ENCODE data around the gene IRF2BPL. TPM values are rescaled to one million over a fixed set of nuclear protein-coding genes. Genes with fewer than 3 reads are reported as not detected.

Gene IRF2BPL
- total RNA-seq, 1 donor from 2014 or later = 70.9 TPM

DNA sequence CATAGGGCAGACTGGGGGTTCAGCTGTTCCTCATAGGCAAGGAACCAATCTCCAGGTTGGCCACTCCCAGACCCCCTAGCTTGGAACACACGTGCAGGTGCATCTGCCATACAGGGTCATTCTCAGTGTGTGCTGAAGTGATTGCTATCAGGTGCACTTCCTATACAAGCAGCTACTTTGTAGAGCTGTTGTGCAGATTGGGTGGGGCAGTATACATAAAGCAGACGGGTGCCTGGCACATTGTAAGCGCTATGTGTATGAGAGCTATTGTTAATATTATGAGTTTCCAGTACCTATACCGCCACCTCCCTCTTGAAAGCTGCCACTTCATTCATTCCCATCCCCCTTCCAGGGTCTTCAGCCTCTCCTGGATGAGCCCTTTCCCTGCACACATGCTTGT is 17.3 kb downstream of the IRF2BPL start:
- no peak for DNase-seq (ENCODE audit: low spot score)

DNA sequence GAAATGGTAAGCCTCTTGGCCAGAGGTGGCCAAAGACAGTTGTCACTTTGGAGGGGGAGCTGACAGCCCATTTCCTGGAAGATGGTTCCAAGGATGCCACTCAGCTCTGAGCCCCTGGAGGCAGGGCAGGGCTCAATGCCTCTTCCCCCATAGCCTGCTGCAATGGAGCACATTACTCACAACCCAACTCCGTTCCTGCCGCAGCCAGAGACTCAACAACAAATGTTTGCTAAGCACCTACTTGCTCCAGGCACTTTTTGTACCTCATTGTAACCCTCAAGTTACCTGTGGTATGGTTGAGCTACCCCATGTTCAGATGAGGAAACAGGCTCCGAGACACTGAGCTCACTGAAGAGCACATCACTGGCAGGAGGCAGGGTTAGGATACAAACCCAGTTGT is 19.5 kb downstream of the IRF2BPL start:
- DNase-seq (ENCODE audit: low spot score) = no peak

DNA sequence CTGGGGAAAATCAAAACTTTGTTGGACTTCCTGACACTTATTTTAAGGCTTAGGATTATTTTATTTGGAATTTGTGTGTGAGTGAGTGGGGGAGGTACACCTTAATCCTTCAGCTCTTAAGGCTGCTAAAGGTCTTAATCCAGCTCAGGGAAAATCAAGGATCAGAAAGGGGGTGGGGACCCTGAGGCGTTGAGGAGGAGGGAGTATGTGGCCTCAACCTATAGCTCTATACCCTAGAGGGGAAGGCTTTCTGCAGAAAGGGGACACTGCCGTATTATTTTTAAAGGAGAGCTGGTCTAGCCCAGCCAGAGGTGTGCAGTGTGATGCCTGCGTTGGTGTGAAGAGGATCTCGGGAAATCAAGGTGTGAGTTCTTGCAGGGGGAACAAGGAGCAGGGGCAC is 20.0 kb downstream of the IRF2BPL start:
- no peak for DNase-seq (ENCODE audit: low spot score)

DNA sequence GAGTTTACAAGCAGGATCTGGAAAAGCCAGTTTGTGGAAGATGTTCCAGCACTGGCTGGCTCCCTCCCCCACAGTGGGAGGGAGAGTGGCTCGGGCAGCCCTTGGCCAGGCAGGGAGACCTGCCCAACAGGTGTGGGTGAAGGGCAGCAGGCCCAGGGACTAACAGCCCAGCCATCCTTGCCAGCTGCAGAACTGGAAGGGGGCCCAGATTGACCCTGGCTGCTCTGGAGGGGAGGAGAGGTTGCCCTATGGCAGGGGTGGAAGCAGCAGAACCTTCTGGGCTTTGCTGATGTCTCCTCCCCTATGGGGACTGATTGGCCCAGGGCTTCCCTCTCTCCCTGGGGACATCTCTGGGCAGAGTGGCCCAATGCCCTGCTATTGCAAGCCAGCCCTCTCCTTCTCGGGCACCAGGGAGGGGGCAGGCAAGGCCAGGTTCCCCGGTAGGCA is 20.5 kb downstream of the IRF2BPL start:
- peak; percentile 83 for DNase-seq (ENCODE audit: low spot score)

DNA sequence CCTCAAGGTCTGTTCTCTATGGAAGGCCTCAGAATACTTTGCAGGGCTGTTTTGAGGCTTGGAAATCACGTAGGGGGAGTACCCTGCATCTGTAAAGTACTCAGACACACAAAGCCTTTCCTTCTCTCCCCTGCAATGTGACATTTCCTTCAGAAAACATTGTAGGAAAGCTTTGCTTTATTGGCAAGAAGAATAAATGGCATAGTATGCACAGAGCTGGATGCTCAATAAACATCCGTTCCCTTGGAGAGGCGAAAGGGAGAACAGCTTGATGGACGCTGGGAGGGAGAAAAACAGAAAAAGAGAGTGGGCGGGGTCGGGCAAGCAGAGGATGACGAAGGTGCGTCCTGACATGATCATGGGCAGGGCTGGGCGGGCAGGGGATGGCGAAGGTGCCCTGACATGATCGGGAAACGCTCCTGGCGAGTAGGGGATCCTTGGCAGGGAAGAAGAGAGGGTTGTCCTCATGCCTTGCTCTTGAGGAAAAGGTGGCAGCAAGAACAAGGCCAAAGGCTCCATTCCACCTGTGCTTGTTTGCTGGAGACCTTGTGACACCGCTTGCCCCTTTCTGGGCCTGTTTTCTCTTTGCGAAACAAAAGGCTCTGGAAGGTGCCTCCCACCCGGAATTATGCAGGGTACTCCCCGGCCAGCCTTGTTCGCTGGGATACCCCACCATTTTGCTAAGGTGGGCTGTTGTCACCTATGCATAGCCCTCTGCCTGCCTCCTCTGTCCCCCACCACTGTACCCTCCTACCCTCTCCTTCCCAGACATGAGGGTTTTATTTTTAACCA is 21.1 kb downstream of the IRF2BPL start:
- no peak for DNase-seq (ENCODE audit: low spot score)

DNA sequence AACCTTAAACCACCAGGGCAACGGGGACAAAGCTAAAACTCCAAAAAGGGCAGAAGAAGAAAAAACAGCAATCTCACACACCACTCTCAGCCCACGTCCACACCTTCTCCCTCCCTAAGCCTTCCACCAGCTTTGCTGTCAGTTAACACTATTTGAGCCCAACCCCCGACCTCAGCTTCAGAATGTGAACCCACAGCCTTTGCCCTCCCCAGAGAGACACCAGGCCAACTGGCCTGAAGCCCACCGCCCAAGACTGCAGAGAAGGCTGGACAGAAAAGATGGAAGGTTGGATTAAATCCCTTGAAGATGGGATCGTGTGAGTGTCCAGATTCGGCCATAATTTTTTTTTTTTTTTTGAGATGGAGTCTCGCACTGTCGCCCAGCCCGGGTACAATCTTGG is 22.4 kb downstream of the IRF2BPL start:
- no peak for DNase-seq (ENCODE audit: low spot score)

DNA sequence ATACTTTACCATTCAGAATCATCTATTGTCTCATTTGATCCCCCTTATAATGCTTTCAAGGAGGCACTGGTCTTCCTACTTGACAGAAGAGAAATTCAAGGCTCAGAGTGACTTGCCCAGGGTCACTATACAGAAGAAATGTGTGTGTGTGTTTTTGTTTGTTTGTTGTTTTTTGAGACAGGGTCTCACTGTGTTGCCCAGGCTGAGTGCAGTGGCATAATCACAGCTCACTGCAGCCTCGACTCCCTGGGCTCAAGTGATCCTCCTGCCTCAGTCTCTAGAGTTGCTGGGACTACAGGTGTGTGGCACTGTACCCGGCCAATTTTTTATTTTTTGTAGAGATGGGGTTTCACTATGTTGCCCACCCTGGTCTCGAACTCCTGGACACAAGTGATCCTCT is 22.9 kb downstream of the IRF2BPL start:
- DNase-seq (ENCODE audit: low spot score) = no peak

DNA sequence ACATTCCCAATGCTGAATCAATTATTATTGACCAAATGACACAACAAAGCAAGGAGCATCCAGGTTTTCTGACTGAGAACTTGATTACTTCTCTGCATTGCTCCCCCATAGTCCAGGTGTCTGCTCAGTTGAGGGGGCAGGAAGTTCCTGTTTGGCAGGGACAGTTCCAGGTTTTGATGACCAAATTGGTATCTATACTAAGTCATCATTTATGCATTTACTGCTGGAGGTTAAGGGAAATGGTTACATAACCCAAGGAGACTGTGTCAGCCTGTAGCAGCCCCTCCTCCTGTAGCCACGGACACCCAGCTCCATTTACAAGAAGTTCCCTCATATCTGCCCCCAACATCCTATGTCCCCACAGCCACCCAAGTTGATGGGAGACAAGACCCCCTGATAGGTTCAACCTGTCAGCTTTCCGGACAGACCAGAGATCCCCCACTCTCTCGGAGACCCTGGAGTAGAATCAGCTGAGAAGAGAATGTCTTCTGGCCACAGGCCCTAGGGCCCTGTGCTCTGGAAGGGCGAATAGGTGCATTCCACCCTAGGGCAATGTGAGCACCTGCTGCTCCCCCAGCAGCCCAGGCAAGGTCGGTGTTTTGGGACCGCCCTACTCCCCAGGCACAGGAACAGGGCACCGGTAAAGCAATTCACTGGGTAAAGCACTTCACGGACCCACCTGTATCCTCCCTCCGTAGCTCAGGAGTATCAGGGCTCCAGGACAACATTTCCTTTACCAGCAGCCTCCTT is 23.6 kb downstream of the IRF2BPL start:
- no peak for DNase-seq (ENCODE audit: low spot score)

DNA sequence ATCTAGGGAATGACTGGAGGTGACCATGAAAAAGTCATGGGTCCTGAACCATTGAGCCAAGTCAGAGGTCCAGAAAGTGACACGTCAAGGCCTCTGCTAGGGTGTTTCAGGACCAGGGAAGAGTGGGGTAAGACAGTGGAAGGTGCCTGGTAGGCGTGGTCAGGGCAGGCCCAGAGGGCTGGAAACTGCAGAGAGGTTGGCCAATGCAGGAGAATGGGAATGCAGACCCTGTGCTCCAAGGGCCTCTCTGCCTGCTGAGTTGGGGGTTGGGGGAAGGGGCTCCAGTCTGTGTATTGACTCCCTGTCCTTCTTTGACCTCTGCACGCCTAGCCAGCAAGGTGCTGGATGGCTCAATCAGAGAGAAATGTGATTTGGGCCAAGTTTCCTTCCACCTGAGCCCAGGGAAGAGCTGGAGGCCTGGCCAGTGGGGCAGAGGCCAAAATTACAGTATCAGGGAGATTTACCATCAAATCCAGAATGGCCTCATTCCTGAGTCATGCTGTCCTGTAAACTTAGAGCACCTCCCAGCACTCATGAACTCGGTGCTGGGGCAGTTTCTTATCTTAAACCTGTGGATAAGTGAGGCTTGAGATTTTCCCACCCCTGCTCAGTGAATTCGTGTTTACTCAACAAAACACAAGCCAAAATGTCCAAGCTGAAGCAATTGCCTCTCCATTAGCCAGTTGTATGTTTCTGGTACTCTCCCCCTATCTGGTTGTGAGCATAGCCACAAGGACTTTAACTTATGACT is 24.4 kb downstream of the IRF2BPL start:
- no peak for DNase-seq (ENCODE audit: low spot score)

DNA sequence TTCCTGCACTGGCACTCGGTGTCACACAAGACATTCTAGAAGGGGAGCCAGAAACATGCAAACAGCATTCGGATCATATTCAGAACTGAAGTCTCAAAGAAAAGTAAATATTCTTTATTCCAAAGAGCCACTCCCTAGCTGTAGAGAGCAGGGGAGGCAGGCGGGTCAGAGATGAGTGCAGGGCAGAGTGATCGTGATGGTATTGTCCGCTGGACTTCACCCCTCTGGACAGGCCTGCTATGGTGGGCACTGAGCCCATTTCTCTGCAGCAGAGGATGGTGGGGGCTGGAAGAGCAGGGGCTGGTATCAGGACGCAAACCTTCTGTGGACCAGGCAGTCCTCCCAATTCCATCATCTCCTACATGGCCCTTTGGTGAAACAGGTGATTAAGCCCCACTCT is 25.6 kb downstream of the IRF2BPL start:
- no peak for DNase-seq (ENCODE audit: low spot score)

DNA sequence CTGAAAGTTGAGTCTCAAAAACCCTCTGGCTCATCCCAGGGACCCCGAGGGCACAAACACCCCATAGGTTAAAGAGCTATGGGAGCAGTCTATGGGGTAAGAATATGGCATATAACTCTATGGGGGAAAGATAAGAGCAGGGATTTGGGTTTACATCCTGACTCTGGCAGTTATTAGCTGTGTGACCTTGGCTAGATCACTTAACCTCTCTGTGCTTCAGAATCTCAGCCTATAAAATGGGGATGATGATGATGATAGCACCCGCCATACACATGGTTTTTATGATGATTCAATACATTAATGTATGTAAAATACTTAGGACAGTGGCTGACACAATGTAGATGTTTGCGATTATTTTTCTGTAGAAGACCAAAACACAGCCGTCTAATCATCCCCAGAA is 26.2 kb downstream of the IRF2BPL start:
- DNase-seq (ENCODE audit: low spot score) = no peak

DNA sequence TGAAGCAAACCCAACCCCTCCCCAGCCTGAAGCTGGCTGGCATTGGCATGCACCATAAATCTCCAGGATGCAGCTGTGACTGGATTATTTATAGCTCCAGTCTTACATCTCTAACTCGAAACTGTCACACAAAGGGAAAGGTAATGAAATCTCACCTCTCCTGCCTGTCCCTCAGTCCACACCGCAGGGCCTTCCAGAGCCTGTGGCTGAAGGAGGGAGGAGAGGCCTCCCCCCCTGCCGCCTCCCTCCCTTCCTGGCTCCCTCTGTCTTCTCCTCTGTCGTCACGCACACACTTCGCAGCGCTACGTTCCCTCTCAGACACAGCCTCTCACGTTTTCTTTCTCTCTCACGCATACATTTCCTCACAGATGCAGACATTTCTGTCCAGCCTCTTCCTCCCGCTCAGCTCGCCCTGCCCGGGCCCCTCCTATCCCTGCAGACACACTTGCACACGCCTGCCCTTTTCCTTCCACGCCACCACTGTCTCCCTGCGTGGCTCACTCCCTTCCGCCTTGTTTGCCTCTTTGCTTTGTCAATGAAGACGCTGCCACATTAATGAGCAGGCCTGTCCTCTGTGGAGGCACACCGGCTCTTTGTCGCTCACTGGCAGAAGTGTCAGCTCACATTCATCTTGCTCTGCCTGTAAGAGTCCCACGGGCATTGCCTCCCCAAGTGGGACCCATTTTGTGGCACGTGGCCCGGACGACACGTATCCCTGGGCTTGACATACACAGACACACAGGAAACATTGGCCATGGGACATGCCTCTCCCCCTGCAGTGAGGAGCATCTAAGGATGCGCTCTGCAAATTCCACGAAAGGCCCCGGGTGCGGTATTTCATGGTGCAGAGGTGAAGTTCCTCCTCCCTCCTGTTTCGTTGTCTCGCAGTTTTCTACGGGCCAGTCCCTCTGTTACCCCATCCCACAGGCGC is 27.9 kb downstream of the IRF2BPL start:
- DNase-seq (ENCODE audit: low spot score) = peak; percentile 38

DNA sequence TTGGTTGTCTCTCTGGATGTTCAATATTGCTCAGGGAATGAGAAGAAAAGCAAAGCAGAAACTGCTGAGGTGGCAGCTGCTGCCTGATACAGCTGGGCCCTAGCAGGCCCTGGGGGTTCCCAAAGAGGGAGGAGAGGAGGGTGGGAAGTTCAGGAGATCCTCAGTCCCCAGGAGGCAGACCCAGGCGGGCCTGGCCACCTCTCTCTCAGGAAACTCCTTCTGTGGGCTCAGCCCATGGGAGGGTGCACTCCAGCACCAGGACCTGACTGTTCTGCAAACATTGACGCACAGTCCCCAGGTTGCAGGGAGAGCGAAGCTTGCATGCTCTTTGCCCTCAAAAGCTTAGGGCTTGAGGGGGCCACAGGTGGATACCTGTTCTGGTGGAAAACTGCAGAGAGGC is 29.6 kb downstream of the IRF2BPL start:
- peak; percentile 72 for DNase-seq (ENCODE audit: low spot score)

DNA sequence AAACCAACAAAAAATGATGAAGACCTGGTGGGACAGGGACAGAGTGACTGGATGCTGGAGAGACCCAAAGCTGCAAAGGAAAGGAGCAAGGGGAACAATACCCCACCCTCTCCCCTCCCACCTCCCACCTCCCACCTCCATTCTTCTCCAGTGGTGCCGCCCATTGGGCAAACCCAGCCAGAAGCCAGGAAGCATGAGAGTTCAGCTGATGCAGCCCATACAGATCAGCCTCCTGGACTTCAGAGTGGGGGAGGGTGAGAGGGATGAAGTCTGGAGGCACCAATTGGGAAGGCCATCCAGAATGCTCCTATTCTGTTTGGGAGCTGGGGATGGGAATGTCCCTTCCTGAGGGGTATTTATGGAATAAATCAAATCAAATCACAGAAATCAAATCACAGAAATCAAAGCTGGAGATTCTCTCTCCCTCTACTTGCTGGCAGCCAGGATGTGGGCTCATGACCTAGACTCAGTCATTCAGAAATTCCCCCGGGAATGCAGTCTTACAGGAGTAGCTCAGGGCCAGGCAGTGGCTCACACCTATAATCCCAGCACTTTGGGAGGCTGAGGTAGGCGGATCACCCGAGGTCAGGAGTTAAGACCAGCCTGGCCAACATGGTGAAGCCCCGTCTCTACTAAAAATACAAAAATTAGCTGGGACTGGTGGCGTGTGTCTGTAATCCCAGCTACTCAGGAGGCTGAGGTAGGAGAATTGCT is 31.1 kb downstream of the IRF2BPL start:
- no peak for DNase-seq (ENCODE audit: low spot score)

DNA sequence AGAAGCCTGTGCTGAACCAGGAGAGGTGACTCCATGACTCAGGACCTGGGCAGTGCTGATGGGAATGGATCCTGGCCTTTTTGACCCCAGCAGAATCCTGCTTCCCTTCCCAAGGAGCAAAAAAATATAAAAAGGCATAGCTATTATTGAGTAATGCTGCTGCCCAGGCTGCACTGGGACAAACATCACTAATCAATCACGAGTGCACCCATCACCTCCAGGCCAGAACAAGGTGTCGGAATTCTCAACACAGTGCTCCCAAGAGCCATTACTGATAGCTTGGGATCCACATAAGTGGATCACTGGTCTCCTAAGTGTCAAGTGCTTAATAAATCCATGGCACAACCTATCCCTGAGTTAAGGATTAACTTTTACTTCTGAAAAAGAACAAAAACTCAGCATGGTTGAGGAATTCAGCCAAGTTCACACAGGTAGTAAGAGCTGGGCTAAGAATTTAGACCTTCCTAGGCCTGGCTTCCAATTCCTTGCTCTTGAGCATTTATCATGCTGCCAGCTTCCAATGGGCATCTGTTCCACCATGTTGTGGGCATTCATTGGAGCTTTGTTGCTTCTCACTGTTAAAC is 31.9 kb downstream of the IRF2BPL start:
- no peak for DNase-seq (ENCODE audit: low spot score)

DNA sequence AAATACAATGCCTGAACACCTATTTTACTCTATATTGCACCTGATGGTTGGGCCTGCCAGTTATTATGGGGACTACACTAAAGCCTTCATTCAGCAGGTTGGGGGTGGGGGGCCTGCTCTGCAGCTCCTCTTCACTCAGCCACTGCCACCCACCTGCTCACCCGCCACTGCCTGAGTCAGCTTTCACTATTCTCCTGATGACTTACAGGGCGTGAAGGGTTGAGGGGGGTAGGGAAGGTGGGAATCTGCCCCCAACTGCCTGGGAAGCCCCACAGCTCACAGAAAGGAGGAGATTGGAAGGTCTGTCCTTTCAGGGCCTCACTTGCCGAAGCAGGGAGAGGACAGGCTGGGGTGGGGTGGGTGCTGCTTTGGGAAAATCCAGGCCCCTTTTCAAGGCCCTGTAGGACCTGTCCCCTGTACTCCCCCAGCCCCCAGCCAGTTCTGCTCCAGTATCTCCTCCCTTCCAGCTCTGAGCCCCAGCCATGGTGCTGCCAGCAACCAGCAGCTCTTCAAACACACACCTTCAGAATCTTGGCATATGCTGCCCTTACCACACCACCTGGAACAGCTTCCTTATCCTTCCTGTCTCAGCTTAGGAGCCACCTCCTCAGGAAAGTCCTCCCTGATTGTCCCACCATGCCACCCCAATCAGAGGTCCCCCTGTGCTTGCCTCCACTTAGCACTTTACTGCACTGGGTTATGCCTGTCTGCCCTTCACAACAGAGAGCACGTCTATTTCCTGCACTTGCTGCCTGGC is 33.1 kb downstream of the IRF2BPL start:
- no peak for DNase-seq (ENCODE audit: low spot score)

DNA sequence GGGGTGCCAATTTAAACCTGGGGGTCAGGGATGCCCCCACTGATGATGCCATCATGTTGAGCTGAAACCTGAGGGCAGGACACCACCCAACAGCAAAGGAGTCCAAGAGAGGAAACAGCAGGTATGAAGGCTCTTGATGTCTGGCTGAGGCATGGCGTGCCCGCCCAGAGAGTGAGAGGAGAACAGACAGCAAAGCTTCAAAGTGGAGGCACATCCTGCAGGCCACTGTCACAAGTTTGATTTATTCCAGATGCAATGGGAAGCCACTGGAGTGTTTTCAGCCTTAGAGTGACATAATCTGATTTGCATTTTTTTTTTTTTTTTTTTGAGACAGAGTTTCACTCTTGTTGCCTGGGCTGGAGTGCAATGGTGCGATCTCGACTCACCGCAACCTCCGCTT is 34.8 kb downstream of the IRF2BPL start:
- DNase-seq (ENCODE audit: low spot score) = no peak

DNA sequence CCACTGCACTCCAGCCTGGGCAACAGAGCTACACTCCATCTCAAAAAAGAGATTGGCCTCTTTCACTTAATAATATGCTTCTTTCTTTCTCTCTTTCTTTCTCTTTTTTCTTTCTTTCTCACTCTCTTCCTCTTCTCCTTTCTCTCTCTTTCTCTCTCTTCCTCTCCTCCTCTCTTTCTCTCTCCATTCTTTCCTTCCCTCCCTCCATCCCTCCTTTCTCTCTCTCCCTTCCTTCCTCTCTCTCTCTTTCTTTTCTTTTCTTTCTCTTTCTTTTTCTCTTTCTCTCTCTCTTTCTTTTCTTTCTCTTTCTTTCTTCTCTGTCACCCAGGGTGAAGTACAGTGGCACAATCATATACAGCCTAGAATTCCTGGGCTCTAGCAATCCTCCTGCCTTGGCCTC is 38.4 kb downstream of the IRF2BPL start:
- no peak for DNase-seq (ENCODE audit: low spot score)

DNA sequence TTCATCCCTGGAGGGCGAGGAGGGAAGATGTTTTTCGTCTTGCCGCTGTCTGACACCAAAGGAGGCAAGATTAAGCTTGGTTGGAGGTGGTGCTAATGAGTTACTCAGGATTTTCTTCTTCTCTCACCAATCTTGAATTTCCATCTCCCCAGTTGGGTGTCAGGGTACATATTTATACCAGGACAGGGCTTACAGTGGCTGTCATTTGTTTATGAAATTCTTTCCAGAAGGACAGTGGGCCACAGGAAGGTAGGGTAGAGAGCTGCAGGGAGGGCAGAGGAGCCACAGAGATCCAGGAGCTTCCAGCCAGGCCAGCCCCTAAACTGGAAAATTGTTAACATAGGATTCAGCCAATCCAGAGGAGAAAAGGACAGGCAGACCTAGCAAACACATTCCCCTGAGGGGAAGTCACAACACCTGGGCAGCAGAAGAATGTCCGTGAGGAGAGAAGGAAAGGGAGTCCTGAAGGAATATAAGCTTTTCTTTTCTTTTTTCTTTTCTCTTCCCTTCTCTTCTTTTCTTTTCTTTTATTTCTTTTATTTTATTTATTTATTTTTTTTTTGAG is 40.5 kb downstream of the IRF2BPL start:
- DNase-seq (ENCODE audit: low spot score) = no peak
